Stimulated activated CD4-positive, alpha-beta T cell treated with anti-CD3 and anti-CD28 coated beads, Interleukin-4, amount 100 ng/mL, for 4 hours (primary cell): ENCODE results near the gene MTCH1.

Experiments used
- DNase-seq, 2 experiments: peaks; one replicate each; pipeline ENCODE4 v3.0.0-alpha.2; 2020

MTCH1 gene, protein sequence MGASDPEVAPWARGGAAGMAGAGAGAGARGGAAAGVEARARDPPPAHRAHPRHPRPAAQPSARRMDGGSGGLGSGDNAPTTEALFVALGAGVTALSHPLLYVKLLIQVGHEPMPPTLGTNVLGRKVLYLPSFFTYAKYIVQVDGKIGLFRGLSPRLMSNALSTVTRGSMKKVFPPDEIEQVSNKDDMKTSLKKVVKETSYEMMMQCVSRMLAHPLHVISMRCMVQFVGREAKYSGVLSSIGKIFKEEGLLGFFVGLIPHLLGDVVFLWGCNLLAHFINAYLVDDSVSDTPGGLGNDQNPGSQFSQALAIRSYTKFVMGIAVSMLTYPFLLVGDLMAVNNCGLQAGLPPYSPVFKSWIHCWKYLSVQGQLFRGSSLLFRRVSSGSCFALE

GRCh38 chr6:36985808-36986703, at the start of gene MTCH1:
Gene MTCH1 (minus strand): TSS chr6:36986196. CDS start chr6:36986173, 23 bp downstream.
- peak; percentile 79 to 85 for DNase-seq

- no peak for DNase-seq
Measured at GRCh38 chr6:37033819-37034795, 48.1 kb upstream of the MTCH1 start.

GRCh38 chr6:37033255-37033654, 47.3 kb upstream of the MTCH1 start:
- peak in 1 of 2 experiments; percentile 40 for DNase-seq

GRCh38 chr6:37032239-37032638, 46.2 kb upstream of the MTCH1 start:
- DNase-seq, result no peak

DNA sequence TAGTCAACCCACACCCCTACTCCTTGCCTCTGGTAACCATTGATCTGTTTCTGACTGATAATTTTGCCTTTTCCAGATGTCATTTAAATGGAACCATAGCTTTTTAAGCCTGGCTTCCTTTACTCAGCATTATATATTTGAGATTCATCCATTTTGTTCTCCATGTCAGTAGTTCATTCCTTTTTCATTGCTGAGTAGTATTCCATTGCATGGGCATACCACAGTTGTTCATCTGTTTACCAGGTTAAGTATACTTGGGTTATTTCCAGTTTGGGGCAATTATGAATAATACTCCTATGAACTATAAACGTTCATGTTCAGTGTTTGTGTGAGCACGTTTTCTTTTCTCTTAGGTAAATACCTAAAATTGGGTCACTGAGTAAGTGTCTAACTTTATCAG, 44.6 kb upstream of the MTCH1 start:
- DNase-seq, result no peak

- DNase-seq, result peak; percentile 21 to 32
Measured at GRCh38 chr6:37029249-37029971, 43.4 kb upstream of the MTCH1 start.

GRCh38 chr6:37027811-37028469, 41.9 kb upstream of the MTCH1 start:
- no peak for DNase-seq

DNA sequence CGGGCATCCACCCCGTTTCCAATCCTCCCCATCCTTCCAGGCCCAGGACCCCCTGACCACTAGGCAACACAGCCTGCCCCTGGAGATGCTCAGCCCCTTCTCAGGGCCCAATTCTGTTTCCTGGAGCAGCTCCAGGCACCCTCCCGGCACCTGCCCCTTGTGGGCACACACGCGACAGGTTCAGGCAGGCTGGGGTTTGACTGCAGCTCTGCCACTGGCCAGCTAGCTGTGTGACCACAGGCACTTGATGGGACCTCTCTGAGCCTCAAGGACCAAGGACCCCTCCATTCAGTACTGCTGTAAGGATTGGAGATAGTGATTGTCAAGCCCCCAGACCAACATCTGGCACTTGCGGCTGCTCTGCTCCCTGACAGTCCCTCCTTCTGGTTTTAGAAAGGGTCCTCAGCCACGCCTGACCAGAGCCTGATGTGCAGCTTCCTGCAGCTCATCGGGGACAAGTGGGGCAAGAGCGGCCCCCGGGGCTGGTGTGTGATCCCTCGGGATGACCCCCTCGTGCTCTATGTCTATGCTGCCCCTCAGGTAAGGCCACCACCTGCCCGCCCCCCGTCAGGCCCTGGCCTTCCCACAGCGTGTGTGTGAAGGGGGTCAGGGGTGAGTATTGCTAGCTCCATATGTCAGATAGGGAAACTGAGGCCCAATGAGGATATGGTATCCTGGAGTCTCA, 41.2 kb upstream of the MTCH1 start:
- no peak for DNase-seq

GRCh38 chr6:37025621-37026466, 39.8 kb upstream of the MTCH1 start:
- DNase-seq, result no peak

DNA sequence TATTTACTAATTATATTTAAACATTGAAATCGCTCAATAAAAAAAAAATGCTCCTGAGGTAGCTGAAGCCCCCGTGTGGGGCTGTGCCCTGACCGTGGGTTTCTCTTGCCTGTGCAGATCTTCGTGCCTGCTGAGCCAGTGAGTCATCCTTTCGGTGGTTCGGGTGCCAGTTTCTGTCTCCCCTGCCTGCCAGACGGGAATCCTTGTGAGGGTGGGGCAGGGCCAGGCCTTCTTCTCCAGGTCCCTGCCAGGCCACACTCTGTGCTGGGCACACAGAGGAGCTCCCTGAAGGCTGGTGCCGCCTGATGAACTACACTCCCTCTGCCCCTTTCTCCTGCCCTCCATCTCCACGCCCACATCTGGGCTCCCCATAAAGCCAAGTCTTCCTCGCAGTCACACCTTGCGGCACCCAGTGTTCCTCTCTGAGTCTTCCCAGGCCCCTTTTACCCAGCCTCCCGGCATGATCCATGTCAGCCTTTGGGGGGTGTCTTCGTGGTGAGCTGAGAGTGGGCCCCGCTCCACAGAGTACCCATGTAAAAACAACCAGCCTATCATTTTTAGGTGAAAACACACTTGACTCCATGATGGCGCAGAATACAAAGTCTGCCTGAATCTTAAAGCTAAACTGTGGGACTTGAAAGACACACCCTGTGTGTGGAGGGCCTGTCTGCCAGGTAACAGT, 38.8 kb upstream of the MTCH1 start:
- DNase-seq, result peak; percentile 25 to 40

GRCh38 chr6:37022135-37022863, 36.3 kb upstream of the MTCH1 start:
- DNase-seq, result no peak

GRCh38 chr6:37021356-37022129, 35.5 kb upstream of the MTCH1 start:
- DNase-seq, result peak; percentile 48 to 72

GRCh38 chr6:37020812-37021211, 34.8 kb upstream of the MTCH1 start:
- no peak for DNase-seq

GRCh38 chr6:37020381-37020780, 34.4 kb upstream of the MTCH1 start:
- no peak for DNase-seq

- no peak for DNase-seq
Measured at GRCh38 chr6:37019065-37019450, 33.1 kb upstream of the MTCH1 start.

- DNase-seq, result peak; percentile 82 to 84
Measured at GRCh38 chr6:37018198-37019064, 32.4 kb upstream of the MTCH1 start.
